ENCODE results near the gene CKAP5. TPM values are rescaled to one million over a fixed set of nuclear protein-coding genes. Genes with fewer than 3 reads are reported as not detected.

Gene CKAP5
- total RNA-seq, 1 donor from 2014 or later: 121 TPM

DNA sequence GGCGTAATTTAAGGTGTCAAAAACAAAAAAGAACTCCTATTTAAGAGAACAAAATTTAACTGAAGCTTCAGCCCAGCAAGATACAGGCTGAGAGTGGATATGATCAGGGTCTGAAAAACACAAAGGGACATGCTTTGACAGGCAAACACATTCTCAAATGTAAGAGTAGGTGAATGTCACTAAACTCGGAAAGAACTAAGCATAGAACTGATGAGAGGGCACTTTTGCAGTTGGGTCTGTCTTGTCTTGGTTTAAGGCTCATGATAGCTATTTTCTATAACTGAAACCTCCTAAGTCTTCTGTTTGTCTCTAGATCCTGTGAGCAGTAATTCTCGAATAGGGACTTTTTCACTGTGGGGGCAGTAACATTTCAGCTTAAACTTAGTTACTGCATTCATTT is 100.1 kb downstream of the CKAP5 start:
- no peaks in the 10 kb centered on the region for H3K9me3 Mint-ChIP-seq
- no peaks in the 10 kb centered on the region for H3K27me3 Mint-ChIP-seq (ENCODE audit: insufficient read depth)
- no peak overlapping the region for H3K4me3 Mint-ChIP-seq
- H3K4me1 Mint-ChIP-seq (ENCODE audit: low read depth): no peaks in the 10 kb centered on the region
- no peak for DNase-seq (ENCODE audit: low spot score)
- peaks cover 60% of the 10 kb centered on the region for H3K36me3 Mint-ChIP-seq (ENCODE audit: low read depth)
- H3K27ac Mint-ChIP-seq: no peak overlapping the region
- intact Hi-C loops (cut with micrococcal nuclease): no loop called here

DNA sequence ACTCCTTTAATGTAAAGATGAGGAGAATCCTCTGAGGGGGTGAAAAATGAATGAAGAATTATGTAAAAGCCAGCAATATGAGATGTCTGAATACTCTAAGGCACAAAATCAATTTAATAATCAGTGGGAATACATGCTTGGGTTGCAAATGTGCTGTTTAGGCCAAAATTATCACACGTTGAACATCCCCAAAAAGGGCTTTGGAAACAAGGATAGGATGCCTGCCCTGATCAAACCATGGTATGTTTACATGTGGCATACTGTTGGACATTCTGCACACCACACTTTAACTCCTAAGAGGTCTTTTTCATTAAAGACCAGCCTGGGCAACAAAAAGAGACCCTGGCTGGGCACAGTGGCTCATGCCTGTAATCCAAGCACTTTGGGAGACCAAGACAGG is 100.8 kb downstream of the CKAP5 start:
- H3K4me3 Mint-ChIP-seq: no peak overlapping the region
- H3K9me3 Mint-ChIP-seq: no peaks in the 10 kb centered on the region
- H3K36me3 Mint-ChIP-seq (ENCODE audit: low read depth): peaks cover 55% of the 10 kb centered on the region
- H3K27ac Mint-ChIP-seq: no peak overlapping the region
- H3K27me3 Mint-ChIP-seq (ENCODE audit: insufficient read depth): no peaks in the 10 kb centered on the region
- intact Hi-C loops (cut with micrococcal nuclease): no loop called here
- H3K4me1 Mint-ChIP-seq (ENCODE audit: low read depth): no peaks in the 10 kb centered on the region
- DNase-seq (ENCODE audit: low spot score): no peak

DNA sequence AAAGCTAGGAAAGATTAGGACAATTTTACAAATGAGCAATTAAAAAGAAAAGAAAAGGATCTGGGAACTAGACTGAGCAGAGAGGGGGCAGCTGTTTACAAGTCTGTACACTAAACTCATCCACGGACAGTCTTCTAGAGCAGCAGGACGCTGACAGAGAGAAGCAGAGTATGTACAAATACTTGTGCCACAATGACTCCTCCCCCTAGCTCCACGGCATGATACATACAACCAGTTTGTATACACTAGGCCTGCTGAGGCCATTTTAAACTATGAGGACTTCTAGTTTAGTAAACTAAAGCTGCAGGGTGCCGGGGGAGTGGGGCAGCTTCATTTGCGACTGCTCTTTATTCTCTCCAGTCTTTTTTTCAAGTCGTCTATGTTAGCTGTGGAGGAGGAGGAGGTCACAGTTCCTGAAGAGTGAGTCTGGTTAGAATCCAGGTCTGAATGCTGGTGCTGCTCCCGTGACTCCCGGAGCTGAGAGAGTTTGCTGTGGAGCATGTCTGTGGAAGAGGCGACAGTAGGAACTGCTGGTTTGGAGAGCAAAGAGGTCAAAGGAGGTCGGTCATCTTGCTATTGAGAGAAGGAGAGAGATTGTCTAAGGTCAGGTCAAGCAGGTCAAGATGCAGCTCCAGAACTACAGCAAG is 102.3 kb downstream of the CKAP5 start:
- intact Hi-C loops (cut with micrococcal nuclease): no loop called here
- H3K4me3 Mint-ChIP-seq: no peak overlapping the region
- no peaks in the 10 kb centered on the region for H3K4me1 Mint-ChIP-seq (ENCODE audit: low read depth)
- no peaks in the 10 kb centered on the region for H3K27me3 Mint-ChIP-seq (ENCODE audit: insufficient read depth)
- H3K36me3 Mint-ChIP-seq (ENCODE audit: low read depth): peaks cover 48% of the 10 kb centered on the region
- H3K9me3 Mint-ChIP-seq: no peaks in the 10 kb centered on the region
- no peak for DNase-seq (ENCODE audit: low spot score)
- no peak overlapping the region for H3K27ac Mint-ChIP-seq

GRCh38 chr11:46743043-46743442 is 103.0 kb downstream of the CKAP5 start:
- Mint-ChIP-seq H3K4me3 (no peak overlapping the region), H3K4me1 (ENCODE audit: low read depth) (no peaks in the 10 kb centered on the region), H3K27me3 (ENCODE audit: insufficient read depth) (no peaks in the 10 kb centered on the region), H3K36me3 (ENCODE audit: low read depth) (peaks cover 46% of the 10 kb centered on the region), H3K9me3 (no peaks in the 10 kb centered on the region), H3K27ac (no peak overlapping the region)
- no peak for DNase-seq (ENCODE audit: low spot score)
- intact Hi-C loops (cut with micrococcal nuclease): no loop called here

DNA sequence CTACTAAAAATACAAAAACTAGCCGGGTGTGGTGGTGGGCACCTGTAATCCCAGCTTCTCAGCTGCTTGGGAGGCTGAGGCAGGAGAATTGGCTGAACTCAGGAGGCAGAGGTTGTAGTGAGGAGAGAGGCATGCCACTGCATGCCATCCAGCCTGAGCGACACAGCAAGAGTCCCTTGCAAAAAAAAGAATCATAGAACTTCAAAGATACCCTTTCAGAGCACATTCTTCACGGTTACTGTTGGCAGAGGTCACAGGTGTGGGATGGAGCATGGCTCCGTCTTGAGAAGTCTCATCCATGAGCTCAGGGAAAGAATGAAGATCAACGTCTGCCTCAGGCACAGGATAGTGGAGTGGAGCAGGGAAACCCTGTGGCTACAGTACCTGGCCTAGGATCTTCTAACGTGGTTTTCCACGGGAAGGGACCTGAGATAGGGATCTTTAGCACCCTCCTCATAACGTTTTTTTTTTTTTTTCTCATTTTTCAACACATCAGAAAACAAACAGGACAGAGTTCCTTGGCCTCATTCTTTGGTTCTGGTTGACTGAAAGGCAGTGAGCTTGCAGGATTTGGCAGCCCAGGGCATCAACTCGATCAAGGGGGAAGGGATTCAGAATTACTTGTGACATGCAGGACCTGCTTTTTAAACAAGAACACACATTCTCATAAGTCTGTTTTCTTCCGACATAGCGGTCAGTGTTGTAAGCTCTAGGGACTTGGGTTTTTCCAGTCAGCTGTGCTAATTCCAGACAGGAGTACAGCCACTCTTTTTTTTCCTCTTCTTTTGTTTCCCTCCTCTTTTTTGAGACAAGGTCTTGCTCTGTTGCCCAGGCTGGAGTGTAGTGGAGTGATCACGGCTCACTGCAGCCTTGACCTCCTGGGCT is 104.2 kb downstream of the CKAP5 start:
- Mint-ChIP-seq H3K9me3 (no peaks in the 10 kb centered on the region), H3K4me3 (no peak overlapping the region), H3K27me3 (ENCODE audit: insufficient read depth) (no peaks in the 10 kb centered on the region), H3K36me3 (ENCODE audit: low read depth) (peaks cover 37% of the 10 kb centered on the region), H3K27ac (no peak overlapping the region), H3K4me1 (ENCODE audit: low read depth) (no peaks in the 10 kb centered on the region)
- intact Hi-C loops (cut with micrococcal nuclease): no loop called here
- DNase-seq (ENCODE audit: low spot score): no peak

DNA sequence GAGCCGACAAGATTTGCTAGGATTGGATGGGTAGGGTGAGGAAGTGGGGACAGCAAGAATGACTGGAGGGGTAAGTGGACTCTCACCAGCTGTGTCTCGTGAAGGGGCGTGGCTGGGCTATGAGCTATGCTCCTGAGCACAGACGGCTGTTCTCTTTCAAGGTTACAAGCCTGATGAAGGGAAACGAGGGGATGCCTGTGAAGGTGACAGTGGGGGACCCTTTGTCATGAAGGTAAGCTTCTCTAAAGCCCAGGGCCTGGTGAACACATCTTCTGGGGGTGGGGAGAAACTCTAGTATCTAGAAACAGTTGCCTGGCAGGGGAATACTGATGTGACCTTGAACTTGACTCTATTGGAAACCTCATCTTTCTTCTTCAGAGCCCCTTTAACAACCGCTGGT is 107.2 kb downstream of the CKAP5 start:
- Mint-ChIP-seq H3K4me1 (ENCODE audit: low read depth) (no peaks in the 10 kb centered on the region), H3K27ac (no peak overlapping the region), H3K9me3 (no peaks in the 10 kb centered on the region), H3K27me3 (ENCODE audit: insufficient read depth) (no peaks in the 10 kb centered on the region), H3K36me3 (ENCODE audit: low read depth) (peaks cover 26% of the 10 kb centered on the region), H3K4me3 (no peak overlapping the region)
- DNase-seq (ENCODE audit: low spot score): no peak
- intact Hi-C loops (cut with micrococcal nuclease): no loop called here

DNA sequence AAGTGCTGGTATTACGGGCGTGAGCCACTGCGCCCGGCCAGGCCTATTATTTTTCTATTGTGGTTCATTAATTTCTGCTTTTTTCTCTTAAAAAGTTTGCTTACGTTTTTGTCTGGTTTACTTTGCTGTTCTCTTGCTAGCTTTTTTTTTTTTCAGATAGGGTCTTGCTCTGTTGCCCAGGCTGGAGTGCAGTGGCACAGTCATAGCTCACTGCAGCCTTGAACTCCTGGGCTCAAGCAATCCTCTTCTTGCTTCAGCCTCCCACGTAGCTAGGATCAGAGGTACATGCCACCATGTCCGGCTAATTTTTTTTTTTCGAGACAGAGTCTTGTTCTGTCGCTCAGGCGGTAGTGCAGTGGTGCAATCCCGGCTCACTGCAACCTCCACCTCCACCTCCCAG is 108.4 kb downstream of the CKAP5 start:
- Mint-ChIP-seq H3K9me3 (no peaks in the 10 kb centered on the region), H3K4me1 (ENCODE audit: low read depth) (no peaks in the 10 kb centered on the region), H3K27me3 (ENCODE audit: insufficient read depth) (no peaks in the 10 kb centered on the region), H3K4me3 (no peak overlapping the region), H3K27ac (no peak overlapping the region), H3K36me3 (ENCODE audit: low read depth) (peaks cover 16% of the 10 kb centered on the region)
- DNase-seq (ENCODE audit: low spot score): no peak
- intact Hi-C loops (cut with micrococcal nuclease): no loop called here

GRCh38 chr11:46736615-46737014 is 109.5 kb downstream of the CKAP5 start:
- intact Hi-C loops (cut with micrococcal nuclease): no loop called here
- Mint-ChIP-seq H3K4me1 (ENCODE audit: low read depth) (no peaks in the 10 kb centered on the region), H3K4me3 (no peak overlapping the region), H3K27me3 (ENCODE audit: insufficient read depth) (no peaks in the 10 kb centered on the region), H3K9me3 (no peaks in the 10 kb centered on the region), H3K36me3 (ENCODE audit: low read depth) (peaks cover 6% of the 10 kb centered on the region), H3K27ac (no peak overlapping the region)
- DNase-seq (ENCODE audit: low spot score): no peak

DNA sequence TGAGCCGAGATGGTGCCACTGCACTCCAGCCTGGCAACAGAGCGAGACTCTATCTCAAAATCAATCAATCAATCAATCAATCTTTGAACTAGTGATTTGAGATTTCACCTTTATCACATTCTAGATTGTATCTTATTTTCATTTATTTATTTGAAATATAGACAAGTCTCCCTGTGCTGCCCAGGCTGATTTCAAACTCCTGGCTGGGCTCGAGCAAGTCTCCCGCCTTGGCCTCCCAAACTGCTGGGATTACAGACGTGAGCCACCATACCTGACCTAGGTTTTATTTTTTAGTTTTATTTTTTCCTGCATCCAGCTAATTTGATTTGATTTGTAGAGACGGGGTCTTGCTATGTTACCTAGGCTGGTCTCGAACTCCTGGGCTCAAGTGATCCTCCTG is 109.9 kb downstream of the CKAP5 start:
- Mint-ChIP-seq H3K27me3 (ENCODE audit: insufficient read depth) (no peaks in the 10 kb centered on the region), H3K27ac (no peak overlapping the region), H3K36me3 (ENCODE audit: low read depth) (peaks cover 4% of the 10 kb centered on the region), H3K4me3 (no peak overlapping the region), H3K9me3 (no peaks in the 10 kb centered on the region), H3K4me1 (ENCODE audit: low read depth) (no peaks in the 10 kb centered on the region)
- DNase-seq (ENCODE audit: low spot score): no peak
- intact Hi-C loops (cut with micrococcal nuclease): no loop called here

DNA sequence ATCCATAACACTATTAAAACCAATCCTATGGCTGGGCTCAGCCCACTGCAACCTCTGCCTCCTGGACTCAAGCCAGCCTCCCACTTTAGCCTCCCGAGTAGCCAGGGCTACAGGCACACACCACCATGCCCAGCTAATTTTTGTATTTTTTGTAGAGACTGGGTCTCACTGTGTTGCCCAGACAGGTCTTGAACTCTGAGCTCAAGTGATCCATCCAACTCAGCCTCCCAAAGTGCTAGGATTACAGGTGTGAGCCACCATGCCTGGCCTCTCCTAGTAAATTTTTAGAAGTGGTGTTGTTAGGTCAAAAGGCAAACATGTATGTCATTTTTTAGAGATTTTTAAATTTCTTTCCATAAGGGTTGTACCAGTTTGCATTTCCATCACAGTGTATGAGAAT is 112.8 kb downstream of the CKAP5 start:
- Mint-ChIP-seq H3K4me3 (no peak overlapping the region), H3K9me3 (no peaks in the 10 kb centered on the region), H3K27me3 (ENCODE audit: insufficient read depth) (no peaks in the 10 kb centered on the region), H3K27ac (no peak overlapping the region), H3K4me1 (ENCODE audit: low read depth) (no peaks in the 10 kb centered on the region), H3K36me3 (ENCODE audit: low read depth) (no peaks in the 10 kb centered on the region)
- no peak for DNase-seq (ENCODE audit: low spot score)
- intact Hi-C loops (cut with micrococcal nuclease): no loop called here

GRCh38 chr11:46731545-46731944 is 114.5 kb downstream of the CKAP5 start:
- Mint-ChIP-seq H3K9me3 (no peaks in the 10 kb centered on the region), H3K4me1 (ENCODE audit: low read depth) (no peaks in the 10 kb centered on the region), H3K27me3 (ENCODE audit: insufficient read depth) (no peaks in the 10 kb centered on the region), H3K36me3 (ENCODE audit: low read depth) (no peaks in the 10 kb centered on the region), H3K27ac (no peak overlapping the region), H3K4me3 (no peak overlapping the region)
- no peak for DNase-seq (ENCODE audit: low spot score)
- intact Hi-C loops (cut with micrococcal nuclease): no loop called here

GRCh38 chr11:46729110-46730027 is 116.7 kb downstream of the CKAP5 start:
- no peaks in the 10 kb centered on the region for H3K9me3 Mint-ChIP-seq
- no peak overlapping the region for H3K4me3 Mint-ChIP-seq
- no peak overlapping the region for H3K27ac Mint-ChIP-seq
- intact Hi-C loops (cut with micrococcal nuclease): no loop called here
- no peaks in the 10 kb centered on the region for H3K4me1 Mint-ChIP-seq (ENCODE audit: low read depth)
- no peaks in the 10 kb centered on the region for H3K36me3 Mint-ChIP-seq (ENCODE audit: low read depth)
- DNase-seq (ENCODE audit: low spot score): no peak
- H3K27me3 Mint-ChIP-seq (ENCODE audit: insufficient read depth): no peaks in the 10 kb centered on the region

DNA sequence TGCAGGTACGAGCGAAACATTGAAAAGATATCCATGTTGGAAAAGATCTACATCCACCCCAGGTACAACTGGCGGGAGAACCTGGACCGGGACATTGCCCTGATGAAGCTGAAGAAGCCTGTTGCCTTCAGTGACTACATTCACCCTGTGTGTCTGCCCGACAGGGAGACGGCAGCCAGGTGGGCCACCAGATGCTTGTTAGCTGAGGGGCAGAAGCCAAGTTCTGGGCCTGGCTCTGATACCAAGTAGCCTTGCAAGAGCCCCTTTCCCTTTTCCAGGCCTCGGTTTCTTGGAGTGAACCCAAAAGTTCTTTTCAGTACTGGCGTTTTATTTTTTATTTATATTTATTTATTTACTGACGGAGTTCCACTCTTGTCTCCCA is 117.4 kb downstream of the CKAP5 start:
- Mint-ChIP-seq H3K27ac (no peak overlapping the region), H3K4me1 (ENCODE audit: low read depth) (no peaks in the 10 kb centered on the region), H3K36me3 (ENCODE audit: low read depth) (no peaks in the 10 kb centered on the region), H3K4me3 (no peak overlapping the region), H3K27me3 (ENCODE audit: insufficient read depth) (no peaks in the 10 kb centered on the region), H3K9me3 (no peaks in the 10 kb centered on the region)
- intact Hi-C loops (cut with micrococcal nuclease): no loop called here
- DNase-seq (ENCODE audit: low spot score): no peak
